SKM-1 (cell line): ENCODE measurements around the gene GAB4.
"Not testable (repeated sequence)": the region's sequence is repeated elsewhere in the genome, so short reads cannot be mapped to it uniquely, and the experiment has no call there.

ENCODE experiments used
- DNase-seq: peaks from one replicate; lab custom pipeline; 2025; ENCODE audit not compliant: unreplicated experiment; lab: John Stamatoyannopoulos, UW

GAB4 gene

GRCh38 chr22:16915701-16916100 lies 92.3 kb downstream of the GAB4 start:
- DNase-seq, result no peak

GRCh38 chr22:16914911-16915310 lies 93.1 kb downstream of the GAB4 start:
- DNase-seq, result not testable (repeated sequence)

- DNase-seq, result no peak
Measured at GRCh38 chr22:16914006-16914405, 94.0 kb downstream of the GAB4 start.

- no peak for DNase-seq
Measured at GRCh38 chr22:16912281-16912680, 95.7 kb downstream of the GAB4 start.
